ENCODE data around the gene ADAM8. TPM values are rescaled to one million over a fixed set of nuclear protein-coding genes. Genes with fewer than 3 reads are reported as not detected.

Gene ADAM8
- polyA plus RNA-seq, 1 of the 3 experiments (the other 2 are of a cell fraction) = 1.7 TPM

- Histone ChIP-seq H3K4me3 (ENCODE audit: low read depth in 2 of 2, low read length in 1 of 2) (no peak overlapping the region), H3K4me2 (no peak overlapping the region), H3K27ac (ENCODE audit: low read depth in 2 of 2, low read length in 1 of 2) (no peak overlapping the region), H3F3A (replicated peaks; ENCODE audit: insufficient read depth) (no peaks in the 10 kb centered on the region), H3K27me3 (ENCODE audit: insufficient read depth) (peaks cover 43% of the 10 kb centered on the region), H3K9ac (no peak overlapping the region), H2AFZ (ENCODE audit: low read depth) (no peak overlapping the region), H3K4me1 (ENCODE audit: control insufficient read depth in 1 of 2, insufficient read depth in 2 of 2, low read depth in 1 of 2, low read length in 1 of 2) (no peaks in the 10 kb centered on the region), H3K79me2 (ENCODE audit: insufficient read depth) (no peaks in the 10 kb centered on the region), H3K36me3 (replicated peaks in 1 of 2; ENCODE audit: control insufficient read depth in 1 of 2, insufficient read depth in 2 of 2, low read length in 1 of 2) (no peaks in the 10 kb centered on the region), H3K9me2 (no peaks in the 10 kb centered on the region), H4K20me1 (ENCODE audit: insufficient read depth) (no peaks in the 10 kb centered on the region), H3K9me3 (no peaks in the 10 kb centered on the region)
- TF ChIP-seq NRF1 (IDR thresholded peaks at IDR 0.05; ENCODE audit: low read depth, low read length) = no peak
- TF ChIP-seq SMC3 (IDR thresholded peaks at IDR 0.05; ENCODE audit: low read depth, low read length) = no peak
- TF ChIP-seq SIN3A (IDR thresholded peaks at IDR 0.05; ENCODE audit: borderline replicate concordance, low read depth, low read length) = no peak
- no peak for TF ChIP-seq RCOR1 (IDR thresholded peaks at IDR 0.05; ENCODE audit: low read length)
- TF ChIP-seq USF2 (IDR thresholded peaks at IDR 0.05; ENCODE audit: borderline replicate concordance, low read depth, low read length) = no peak
- no peak for TF ChIP-seq MEF2A (IDR thresholded peaks at IDR 0.05; ENCODE audit: borderline replicate concordance, low read depth)
- no peak for TF ChIP-seq JUND (IDR thresholded peaks at IDR 0.05)
- TF ChIP-seq YY1 (IDR thresholded peaks at IDR 0.05; ENCODE audit: low read depth) = no peak
- TF ChIP-seq REST (IDR thresholded peaks at IDR 0.05; ENCODE audit: low read depth, low read length) = no peak
- no peak for TF ChIP-seq CTCF (IDR thresholded peaks at IDR 0.05)
- no peak for TF ChIP-seq NFIC (IDR thresholded peaks at IDR 0.05; ENCODE audit: borderline replicate concordance)
- no peak for TF ChIP-seq FOSL2 (IDR thresholded peaks at IDR 0.05; ENCODE audit: borderline replicate concordance, low read depth)
- no peak for TF ChIP-seq EP300 (IDR thresholded peaks at IDR 0.05; ENCODE audit: borderline replicate concordance in 1 of 2, low read depth in 1 of 2, low read length in 1 of 2)
- no peak for TF ChIP-seq GATA2 (CRISPR knock-in tag; IDR thresholded peaks at IDR 0.05)
- no peak for TF ChIP-seq CHD2 (IDR thresholded peaks at IDR 0.05; ENCODE audit: low read length, partially characterized antibody)
- no peak for TF ChIP-seq RXRA (IDR thresholded peaks at IDR 0.05; ENCODE audit: borderline replicate concordance, low read depth)
- TF ChIP-seq EZH2phosphoT487 (IDR thresholded peaks at IDR 0.05; ENCODE audit: borderline replicate concordance, low read depth) = no peak
- TF ChIP-seq RAD21 (IDR thresholded peaks at IDR 0.05; ENCODE audit: low read length) = no peak
- TF ChIP-seq RFX5 (IDR thresholded peaks at IDR 0.05; ENCODE audit: low read length) = no peak
- no peak for TF ChIP-seq GABPA (IDR thresholded peaks at IDR 0.05; ENCODE audit: low read depth)
- DNase-seq = no peak
- CTCF ChIA-PET = no interaction called here
- POLR2A ChIA-PET = no interaction called here
- WGBS (ENCODE audit: low lambda C conversion rate) = 80% methylated on average over 6 of the region's 15 CpGs
Observed at GRCh38 chr10:133239990-133240389, 36.7 kb downstream of the ADAM8 start.
